OCI-LY1 (cell line): ENCODE data around the gene GYS2.

Experiments
- H2AFZ ChIP-seq: fragments of 200-600 bp; sonication (generic), shearing (Covaris generic); 2 replicates; pipeline ENCODE4 v1.6.0; 2014; ENCODE audit warnings: antibody characterized with exemption, mild to moderate bottlenecking, low read length
- H3F3A ChIP-seq: fragments of 200-600 bp; sonication (generic), shearing (Covaris generic); 2 replicates; pipeline ENCODE4 v1.6.0; 2014; ENCODE audit warnings: mild to moderate bottlenecking, antibody characterized with exemption, low read length, moderate library complexity; ENCODE audit not compliant: insufficient read depth
- H3K27ac ChIP-seq: fragments of 200-600 bp; sonication (generic); 2 replicates; pipeline ENCODE4 v1.5.1; 2014; ENCODE audit warnings: low read length, mixed run types, mild to moderate bottlenecking, low read depth; ENCODE audit not compliant: poor library complexity, severe bottlenecking
- H3K27me3 ChIP-seq: fragments of 200-600 bp; sonication (generic); 2 replicates; pipeline ENCODE4 v1.6.0; 2014; ENCODE audit warnings: antibody characterized with exemption, mild to moderate bottlenecking, low read length, moderate library complexity; ENCODE audit not compliant: insufficient read depth
- H3K36me3 ChIP-seq: fragments of 200-600 bp; sonication (generic); 2 replicates; pipeline ENCODE4 v1.6.1; 2014; ENCODE audit warnings: mild to moderate bottlenecking, antibody characterized with exemption, low read length, moderate library complexity, mixed read lengths; ENCODE audit not compliant: insufficient read depth
- H3K4me1 ChIP-seq: fragments of 200-600 bp; sonication (generic); 2 replicates; pipeline ENCODE4 v1.5.1; 2014; ENCODE audit warnings: mild to moderate bottlenecking, low read length, moderate library complexity; ENCODE audit not compliant: insufficient read depth, severe bottlenecking
- H3K4me2 ChIP-seq: fragments of 200-600 bp; sonication (generic), shearing (Covaris generic); 2 replicates; pipeline ENCODE4 v1.6.1; 2014; ENCODE audit warnings: low read length
- H3K4me3 ChIP-seq: fragments of 200-600 bp; sonication (generic); 2 replicates; pipeline ENCODE4 v1.5.1; 2014; ENCODE audit warnings: low read length, low read depth, mild to moderate bottlenecking, mixed read lengths; ENCODE audit not compliant: poor library complexity, severe bottlenecking
- H3K79me2 ChIP-seq: fragments of 200-600 bp; shearing (Covaris generic); 2 replicates; pipeline ENCODE4 v1.6.1; 2016; ENCODE audit warnings: mixed run types, low read length, mixed read lengths; ENCODE audit not compliant: insufficient read depth
- H3K9ac ChIP-seq: fragments of 200-600 bp; sonication (generic), shearing (Covaris generic); 2 replicates; pipeline ENCODE4 v1.6.1; 2014; ENCODE audit warnings: mild to moderate bottlenecking, low read length, mixed read lengths
- H3K9me2 ChIP-seq: fragments of 200-600 bp; sonication (generic), shearing (Covaris generic); 2 replicates; pipeline ENCODE4 v1.6.1; 2014; ENCODE audit warnings: low read depth, mild to moderate bottlenecking, low read length, mixed read lengths
- H3K9me3 ChIP-seq: fragments of 200-600 bp; shearing (Covaris generic); 2 replicates; pipeline ENCODE4 v1.6.1; 2014; ENCODE audit warnings: low read length, mixed read lengths
- H4K20me1 ChIP-seq: fragments of 200-600 bp; sonication (generic), shearing (Covaris generic); 2 replicates; pipeline ENCODE4 v1.6.0; 2016; ENCODE audit warnings: mild to moderate bottlenecking, low read length; ENCODE audit not compliant: insufficient read depth
- CTCF ChIP-seq: fragments of 200-600 bp; sonication (generic), shearing (Covaris generic); IDR thresholded peaks from 2 replicates; pipeline ENCODE4 v1.5.1; 2017; ENCODE audit warnings: mild to moderate bottlenecking, antibody characterized with exemption, low read length, moderate library complexity, mixed read lengths
- EZH2 ChIP-seq: fragments of 200-600 bp; sonication (generic), shearing (Covaris generic); IDR thresholded peaks from 2 replicates; pipeline ENCODE4 v1.8.0; 2017; ENCODE audit warnings: borderline replicate concordance, mixed run types, mild to moderate bottlenecking, antibody characterized with exemption, low read length, moderate library complexity, mixed read lengths

Gene GYS2

GRCh38 chr12:21644516-21644915 lies 39.9 kb upstream of the GYS2 start:
- Histone ChIP-seq H3K4me1 (no peaks in the 10 kb centered on the region), H4K20me1 (no peaks in the 10 kb centered on the region), H3K27ac (no peak overlapping the region), H3K4me2 (no peak overlapping the region), H2AFZ (no peak overlapping the region), H3K9me3 (no peaks in the 10 kb centered on the region), H3F3A (no peaks in the 10 kb centered on the region), H3K36me3 (peaks cover 95% of the 10 kb centered on the region), H3K4me3 (no peak overlapping the region), H3K27me3 (no peaks in the 10 kb centered on the region), H3K79me2 (peaks cover 5% of the 10 kb centered on the region; the same call in 1 of the 2 replicates), H3K9ac (no peak overlapping the region), H3K9me2 (no peaks in the 10 kb centered on the region)
- TF ChIP-seq EZH2 (no peak), CTCF (no peak)

- TF ChIP-seq CTCF (no peak), EZH2 (no peak)
- H3K4me2 ChIP-seq = no peak overlapping the region
- H3K27me3 ChIP-seq = no peaks in the 10 kb centered on the region
- H4K20me1 ChIP-seq = no peaks in the 10 kb centered on the region
- no peak overlapping the region for H2AFZ ChIP-seq
- no peaks in the 10 kb centered on the region for H3K9me3 ChIP-seq
- H3K4me1 ChIP-seq = no peaks in the 10 kb centered on the region
- peaks cover 2% of the 10 kb centered on the region for H3K79me2 ChIP-seq
- H3K9me2 ChIP-seq = no peaks in the 10 kb centered on the region
- peaks cover 95% of the 10 kb centered on the region for H3K36me3 ChIP-seq
- no peak overlapping the region for H3K27ac ChIP-seq
- no peak overlapping the region for H3K4me3 ChIP-seq
- no peaks in the 10 kb centered on the region for H3F3A ChIP-seq
- no peak overlapping the region for H3K9ac ChIP-seq
Observed at GRCh38 chr12:21643758-21644157, 39.1 kb upstream of the GYS2 start.

- H2AFZ ChIP-seq = no peak overlapping the region
- H3K4me3 ChIP-seq = no peak overlapping the region
- H3K79me2 ChIP-seq = no peaks in the 10 kb centered on the region; the same call in 1 of the 2 replicates
- no peaks in the 10 kb centered on the region for H3K27me3 ChIP-seq
- no peaks in the 10 kb centered on the region for H4K20me1 ChIP-seq
- no peak overlapping the region for H3K9ac ChIP-seq
- H3K9me3 ChIP-seq = no peaks in the 10 kb centered on the region
- H3K9me2 ChIP-seq = no peaks in the 10 kb centered on the region
- peaks cover 95% of the 10 kb centered on the region for H3K36me3 ChIP-seq
- no peak overlapping the region for H3K27ac ChIP-seq
- no peaks in the 10 kb centered on the region for H3K4me1 ChIP-seq
- TF ChIP-seq CTCF = no peak
- TF ChIP-seq EZH2 = no peak
- H3K4me2 ChIP-seq = no peak overlapping the region
- H3F3A ChIP-seq = no peaks in the 10 kb centered on the region
Observed at GRCh38 chr12:21642707-21643389, 38.2 kb upstream of the GYS2 start.
